GM12892 (cell line): ENCODE data around the gene APOBR.
"Not testable (repeated sequence)": the region's sequence is repeated elsewhere in the genome, so short reads cannot be mapped to it uniquely, and the experiment has no call there.

Source experiments
- POLR2A ChIP-seq: IDR thresholded peaks from 2 replicates; pipeline ENCODE4 v1.6.1; 2011; ENCODE audit warnings: low read depth, low read length, control low read depth
- POLR2AphosphoS5 ChIP-seq: IDR thresholded peaks from 2 replicates; pipeline ENCODE4 v1.6.1; 2011; ENCODE audit warnings: low read depth, low read length, control low read depth

DNA sequence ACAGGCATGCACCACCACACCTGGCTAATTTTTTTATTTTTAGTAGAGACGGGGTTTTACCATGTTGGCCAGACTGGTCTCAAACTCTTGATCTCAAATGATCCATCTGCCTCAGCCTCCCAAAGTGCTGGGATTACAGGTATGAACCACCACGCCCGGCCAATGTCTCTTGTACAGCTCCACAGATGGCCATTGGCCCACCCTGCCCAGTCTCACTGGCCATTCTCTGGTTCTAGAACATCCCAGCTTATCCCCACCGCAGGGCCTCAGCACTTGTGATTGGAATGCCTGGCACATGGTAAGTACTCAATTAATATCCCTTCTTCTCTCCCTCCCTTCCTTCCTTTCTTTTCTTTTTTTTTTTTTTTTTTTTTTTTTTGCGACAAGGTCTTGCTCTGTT is 11.1 kb upstream of the APOBR start:
- TF ChIP-seq POLR2AphosphoS5, POLR2A: not testable (repeated sequence)
